Measurements from ENCODE around the gene NOS1AP. TPM values are rescaled to one million over a fixed set of nuclear protein-coding genes. Genes with fewer than 3 reads are reported as not detected.

Gene NOS1AP
- polyA plus RNA-seq, 1 of the 3 experiments (the other 2 are of a cell fraction) = 0.03 TPM

GRCh38 chr1:162204823-162205155 is 135.3 kb downstream of the NOS1AP start:
- no peaks in the 10 kb centered on the region for H3K79me2 ChIP-seq (ENCODE audit: insufficient read depth)
- 31% methylated on average over 1 of the region's 1 CpG for WGBS (ENCODE audit: low lambda C conversion rate)
- no peaks in the 10 kb centered on the region for H3K9me3 ChIP-seq
- no peak overlapping the region for H3K27ac ChIP-seq (ENCODE audit: low read depth in 2 of 2, low read length in 1 of 2)
- no peak overlapping the region for H3K4me2 ChIP-seq
- no peak for DNase-seq
- ChIA-PET POLR2A (no interaction called here), CTCF (interaction anchor here (1.4 kb wide), 1 partner anchor 148 kb away, joined by 4 read pairs; no protein-coding TSS in a partner anchor)
- H3K27me3 ChIP-seq (ENCODE audit: insufficient read depth) = no peaks in the 10 kb centered on the region
- H3F3A ChIP-seq (replicated peaks; ENCODE audit: insufficient read depth) = no peaks in the 10 kb centered on the region
- H3K9me2 ChIP-seq = no peaks in the 10 kb centered on the region
- TF ChIP-seq RCOR1 (IDR thresholded peaks at IDR 0.05; ENCODE audit: low read length) (no peak), USF1 (IDR thresholded peaks at IDR 0.05; ENCODE audit: borderline replicate concordance, low read depth) (no peak), TEAD4 (IDR thresholded peaks at IDR 0.05; ENCODE audit: borderline replicate concordance, insufficient read depth) (no peak), REST (IDR thresholded peaks at IDR 0.05; ENCODE audit: low read depth, low read length) (no peak), PBX3 (IDR thresholded peaks at IDR 0.05) (no peak), RXRA (IDR thresholded peaks at IDR 0.05; ENCODE audit: borderline replicate concordance, low read depth) (no peak), EP300 (IDR thresholded peaks at IDR 0.05; ENCODE audit: borderline replicate concordance in 1 of 2, low read depth in 1 of 2, low read length in 1 of 2) (no peak), CTCF (IDR thresholded peaks at IDR 0.05) (no peak), MEF2A (IDR thresholded peaks at IDR 0.05; ENCODE audit: borderline replicate concordance, low read depth) (no peak), SIN3A (IDR thresholded peaks at IDR 0.05; ENCODE audit: borderline replicate concordance, low read depth, low read length) (no peak), RFX5 (IDR thresholded peaks at IDR 0.05; ENCODE audit: low read length) (no peak), GABPA (IDR thresholded peaks at IDR 0.05; ENCODE audit: low read depth) (no peak), MXI1 (IDR thresholded peaks at IDR 0.05; ENCODE audit: low read depth, low read length) (no peak), MAX (IDR thresholded peaks at IDR 0.05; ENCODE audit: low read depth) (no peak), FOSL2 (IDR thresholded peaks at IDR 0.05; ENCODE audit: borderline replicate concordance, low read depth) (no peak), NRF1 (IDR thresholded peaks at IDR 0.05; ENCODE audit: low read depth, low read length) (no peak), CHD2 (IDR thresholded peaks at IDR 0.05; ENCODE audit: low read length, partially characterized antibody) (no peak), YY1 (IDR thresholded peaks at IDR 0.05; ENCODE audit: low read depth) (no peak)
- H4K20me1 ChIP-seq (ENCODE audit: insufficient read depth) = no peaks in the 10 kb centered on the region
- no peak overlapping the region for H3K4me3 ChIP-seq (ENCODE audit: low read depth in 2 of 2, low read length in 1 of 2)
- H3K36me3 ChIP-seq (replicated peaks in 1 of 2; ENCODE audit: control insufficient read depth in 1 of 2, insufficient read depth in 2 of 2, low read length in 1 of 2) = no peaks in the 10 kb centered on the region
- no peak overlapping the region for H3K9ac ChIP-seq
- H2AFZ ChIP-seq (ENCODE audit: low read depth) = no peak overlapping the region
- H3K4me1 ChIP-seq (ENCODE audit: control insufficient read depth in 1 of 2, insufficient read depth in 2 of 2, low read depth in 1 of 2, low read length in 1 of 2) = peaks cover 0 to 5% of the 10 kb centered on the region in 2 experiments; a peak in 2 of 4 replicates

Data from SK-N-SH (cell line).